MM.1S (cell line): ENCODE measurements around the gene ANO3.

Experiments used
- DNase-seq: peaks from one replicate; pipeline ENCODE4 v3.0.0-alpha.2; 2015
- H2AFZ ChIP-seq: fragments of 300-600 bp; sonication (generic); 2 replicates; pipeline ENCODE4 v1.6.0; 2016; ENCODE audit warnings: antibody characterized with exemption, low read length
- H3F3A ChIP-seq: fragments of 300-600 bp; sonication (generic); 2 replicates; pipeline ENCODE4 v1.6.1; 2016; ENCODE audit warnings: mild to moderate bottlenecking, antibody characterized with exemption, low read length, moderate library complexity, mixed read lengths; ENCODE audit not compliant: insufficient read depth
- H3K27ac ChIP-seq: fragments of 300-600 bp; sonication (generic); 2 replicates; pipeline ENCODE4 v1.5.1; 2016; ENCODE audit warnings: mild to moderate bottlenecking, low read length
- H3K27me3 ChIP-seq: fragments of 300-600 bp; sonication (generic); replicated peaks from 2 replicates; pipeline ENCODE4 v1.6.0; 2016; ENCODE audit warnings: low read length; ENCODE audit not compliant: insufficient read depth
- H3K36me3 ChIP-seq: fragments of 300-600 bp; sonication (generic); replicated peaks from 2 replicates; pipeline ENCODE4 v1.6.1; 2016; ENCODE audit warnings: mild to moderate bottlenecking, low read length, mixed read lengths; ENCODE audit not compliant: insufficient read depth
- H3K4me1 ChIP-seq: fragments of 300-600 bp; sonication (generic); 2 replicates; pipeline ENCODE4 v1.6.1; 2016; ENCODE audit warnings: low read length, mixed read lengths
- H3K4me2 ChIP-seq: fragments of 300-600 bp; sonication (generic); 2 replicates; pipeline ENCODE4 v1.6.0; 2016; ENCODE audit warnings: low read depth, low read length
- H3K4me3 ChIP-seq: fragments of 300-600 bp; sonication (generic); 2 replicates; pipeline ENCODE4 v1.5.1; 2016; ENCODE audit warnings: low read length, mixed read lengths
- H3K79me2 ChIP-seq: fragments of 300-600 bp; sonication (generic); 2 replicates; pipeline ENCODE4 v1.6.1; 2016; ENCODE audit warnings: mixed run types, low read length, mixed read lengths
- H3K9ac ChIP-seq: fragments of 300-600 bp; sonication (generic); 2 replicates; pipeline ENCODE4 v1.6.1; 2016; ENCODE audit warnings: low read length, mixed read lengths
- H3K9me2 ChIP-seq: fragments of 300-600 bp; sonication (generic); replicated peaks from 2 replicates; pipeline ENCODE4 v1.6.1; 2016; ENCODE audit warnings: mild to moderate bottlenecking, low read length, mixed read lengths; ENCODE audit not compliant: insufficient read depth
- H3K9me3 ChIP-seq: fragments of 300-600 bp; sonication (generic); replicated peaks from 2 replicates; pipeline ENCODE4 v1.6.1; 2016; ENCODE audit warnings: mild to moderate bottlenecking, low read length, mixed read lengths; ENCODE audit not compliant: insufficient read depth
- H4K20me1 ChIP-seq: fragments of 300-600 bp; sonication (generic); 2 replicates; pipeline ENCODE4 v1.6.1; 2016; ENCODE audit warnings: mild to moderate bottlenecking, low read length, moderate library complexity, mixed read lengths; ENCODE audit not compliant: insufficient read depth
- EZH2 ChIP-seq: fragments of 300-600 bp; sonication (generic); optimal IDR thresholded peaks from 2 replicates; pipeline ENCODE3; 2017; ENCODE audit warnings: low read depth, mild to moderate bottlenecking, antibody characterized with exemption, low read length, mixed read lengths
- EZH2phosphoT487 ChIP-seq: fragments of 300-600 bp; sonication (generic); IDR thresholded peaks from 2 replicates; pipeline ENCODE4 v1.6.1; 2018; ENCODE audit warnings: antibody characterized with exemption, low read length
- TF ChIP-seq, protein P1 (sequence below): fragments of 300-600 bp; sonication (generic); IDR thresholded peaks from 2 replicates; pipeline ENCODE4 v1.5.1; 2016; ENCODE audit warnings: antibody characterized with exemption, low read length, mixed read lengths

Gene ANO3

DNA sequence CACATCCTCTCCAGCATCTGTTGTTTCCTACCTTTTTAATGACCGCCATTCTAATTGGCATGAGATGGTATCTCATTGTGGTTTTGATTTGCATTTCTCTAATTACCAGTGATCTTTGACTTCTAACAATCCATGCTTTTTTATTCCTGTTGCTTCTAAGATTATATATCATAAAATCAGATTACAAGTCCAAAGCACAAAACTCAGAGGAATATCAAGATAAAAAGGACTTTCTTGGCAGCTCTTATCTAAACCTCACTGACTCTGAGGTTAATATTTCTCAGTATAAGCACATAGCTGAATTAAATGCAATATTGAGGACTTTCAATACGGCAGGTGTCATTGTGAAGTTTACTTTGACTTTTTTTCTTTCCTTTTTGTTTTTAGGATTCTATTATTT, 378.6 kb downstream of the ANO3 start:
- no peaks in the 10 kb centered on the region for H3K4me1 ChIP-seq
- H4K20me1 ChIP-seq = no peaks in the 10 kb centered on the region
- H3K9ac ChIP-seq = no peak overlapping the region
- H2AFZ ChIP-seq = no peak overlapping the region
- H3K9me3 ChIP-seq = no peaks in the 10 kb centered on the region
- H3K9me2 ChIP-seq = no peaks in the 10 kb centered on the region
- DNase-seq = no peak
- H3K4me3 ChIP-seq = no peak overlapping the region
- H3K27me3 ChIP-seq = no peaks in the 10 kb centered on the region
- H3K27ac ChIP-seq = no peak overlapping the region
- H3F3A ChIP-seq = no peaks in the 10 kb centered on the region
- TF ChIP-seq EZH2 = no peak
- TF ChIP-seq EZH2phosphoT487 = no peak
- TF ChIP-seq, protein P1, sequence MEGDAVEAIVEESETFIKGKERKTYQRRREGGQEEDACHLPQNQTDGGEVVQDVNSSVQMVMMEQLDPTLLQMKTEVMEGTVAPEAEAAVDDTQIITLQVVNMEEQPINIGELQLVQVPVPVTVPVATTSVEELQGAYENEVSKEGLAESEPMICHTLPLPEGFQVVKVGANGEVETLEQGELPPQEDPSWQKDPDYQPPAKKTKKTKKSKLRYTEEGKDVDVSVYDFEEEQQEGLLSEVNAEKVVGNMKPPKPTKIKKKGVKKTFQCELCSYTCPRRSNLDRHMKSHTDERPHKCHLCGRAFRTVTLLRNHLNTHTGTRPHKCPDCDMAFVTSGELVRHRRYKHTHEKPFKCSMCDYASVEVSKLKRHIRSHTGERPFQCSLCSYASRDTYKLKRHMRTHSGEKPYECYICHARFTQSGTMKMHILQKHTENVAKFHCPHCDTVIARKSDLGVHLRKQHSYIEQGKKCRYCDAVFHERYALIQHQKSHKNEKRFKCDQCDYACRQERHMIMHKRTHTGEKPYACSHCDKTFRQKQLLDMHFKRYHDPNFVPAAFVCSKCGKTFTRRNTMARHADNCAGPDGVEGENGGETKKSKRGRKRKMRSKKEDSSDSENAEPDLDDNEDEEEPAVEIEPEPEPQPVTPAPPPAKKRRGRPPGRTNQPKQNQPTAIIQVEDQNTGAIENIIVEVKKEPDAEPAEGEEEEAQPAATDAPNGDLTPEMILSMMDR = no peak
- no peak overlapping the region for H3K4me2 ChIP-seq
- no peaks in the 10 kb centered on the region for H3K79me2 ChIP-seq
- no peaks in the 10 kb centered on the region for H3K36me3 ChIP-seq

DNA sequence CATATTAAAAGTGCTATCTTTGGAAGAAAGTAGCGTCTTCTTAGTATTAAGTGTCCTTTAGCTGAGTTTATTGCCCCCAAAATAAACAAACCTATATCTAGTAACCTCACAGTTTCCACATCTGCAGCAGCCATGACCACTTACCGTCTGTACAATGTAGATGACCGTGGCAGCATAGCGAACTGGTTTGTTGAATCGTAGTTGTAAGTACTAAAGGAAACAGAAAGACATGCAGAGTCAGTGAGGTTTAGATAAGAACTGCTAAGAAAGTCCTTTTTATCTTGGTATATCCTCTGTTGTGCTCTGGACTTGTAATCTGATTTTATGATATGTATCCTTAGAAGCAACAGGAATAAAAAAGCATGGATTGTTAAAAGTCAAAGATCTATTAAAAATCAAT, 380.6 kb downstream of the ANO3 start:
- H3K4me2 ChIP-seq = no peak overlapping the region
- H3K27ac ChIP-seq = no peak overlapping the region
- DNase-seq = no peak
- no peak overlapping the region for H3K9ac ChIP-seq
- H3K79me2 ChIP-seq = no peaks in the 10 kb centered on the region
- H3K4me1 ChIP-seq = no peaks in the 10 kb centered on the region
- TF ChIP-seq, protein P1 = no peak
- TF ChIP-seq EZH2phosphoT487 (no peak), EZH2 (no peak)
- no peaks in the 10 kb centered on the region for H3K27me3 ChIP-seq
- no peak overlapping the region for H2AFZ ChIP-seq
- H3K4me3 ChIP-seq = no peak overlapping the region
- H3K36me3 ChIP-seq = no peaks in the 10 kb centered on the region
- H4K20me1 ChIP-seq = no peaks in the 10 kb centered on the region
- no peaks in the 10 kb centered on the region for H3K9me2 ChIP-seq
- H3F3A ChIP-seq = no peaks in the 10 kb centered on the region
- no peaks in the 10 kb centered on the region for H3K9me3 ChIP-seq
